Renal pelvis (tissue), 4 donors: ENCODE measurements around the gene CELA2A. TPM values are rescaled to one million over a fixed set of nuclear protein-coding genes. Genes with fewer than 3 reads are reported as not detected.
"Not testable (repeated sequence)": the region's sequence is repeated elsewhere in the genome, so short reads cannot be mapped to it uniquely, and the experiment has no call there.

Experiments used
- DNase-seq: peaks from one replicate; pipeline ENCODE4 v3.0.0-alpha.2; 2013
- polyA plus RNA-seq, 3 donors: library from polyadenylated mRNA; unstranded; fragments of 120-200 nt; gene quantifications; one replicate each; pipeline ENCODE4 v1.2.1, GENCODE V29; 2013; ENCODE audit not compliant: insufficient read length in 3 of 3

CELA2A gene
- polyA plus RNA-seq, 3 donors, result 0.14 to 0.59 TPM; not detected in 1

DNA sequence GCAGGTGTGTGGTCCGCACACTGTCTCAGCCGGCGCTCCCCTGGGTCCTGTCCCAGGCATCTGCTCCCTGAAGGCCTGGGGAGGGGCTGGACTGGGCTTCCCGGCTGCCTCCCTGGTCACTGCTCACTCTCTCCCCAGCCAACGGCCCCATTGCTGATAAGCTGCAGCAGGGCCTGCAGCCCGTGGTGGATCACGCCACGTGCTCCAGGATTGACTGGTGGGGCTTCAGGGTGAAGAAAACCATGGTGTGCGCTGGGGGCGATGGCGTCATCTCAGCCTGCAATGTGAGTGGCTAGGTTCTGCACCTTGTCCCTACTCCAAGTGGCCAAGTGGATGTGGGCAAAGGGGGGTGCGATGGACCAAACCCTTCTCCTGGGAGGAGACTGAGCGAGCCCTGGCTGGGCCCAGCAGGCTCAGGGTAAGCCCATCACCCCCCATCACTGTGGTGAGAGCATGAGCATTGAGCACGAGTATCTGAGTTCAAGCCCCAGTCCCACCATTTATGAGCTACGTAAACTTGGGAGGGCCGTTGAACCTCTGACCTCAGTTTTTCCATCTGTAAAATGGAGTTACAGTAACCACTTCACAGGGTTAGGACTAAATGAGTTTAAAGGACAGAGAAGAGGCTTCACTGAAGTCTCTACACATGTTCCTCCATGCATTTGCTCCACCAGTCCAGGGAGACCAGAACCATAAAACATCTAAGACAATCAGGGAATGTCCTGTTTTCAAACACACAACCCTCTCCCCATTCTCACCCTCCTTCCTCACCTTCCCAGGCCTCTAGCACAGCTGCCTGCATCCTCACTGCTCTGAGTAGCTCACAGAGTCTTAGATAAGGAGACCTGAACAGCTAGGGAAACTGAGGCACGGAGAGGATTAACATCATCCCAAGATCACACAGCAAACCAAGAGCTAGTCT lies 11.8 kb upstream of the CELA2A start:
- DNase-seq, result no peak

DNA sequence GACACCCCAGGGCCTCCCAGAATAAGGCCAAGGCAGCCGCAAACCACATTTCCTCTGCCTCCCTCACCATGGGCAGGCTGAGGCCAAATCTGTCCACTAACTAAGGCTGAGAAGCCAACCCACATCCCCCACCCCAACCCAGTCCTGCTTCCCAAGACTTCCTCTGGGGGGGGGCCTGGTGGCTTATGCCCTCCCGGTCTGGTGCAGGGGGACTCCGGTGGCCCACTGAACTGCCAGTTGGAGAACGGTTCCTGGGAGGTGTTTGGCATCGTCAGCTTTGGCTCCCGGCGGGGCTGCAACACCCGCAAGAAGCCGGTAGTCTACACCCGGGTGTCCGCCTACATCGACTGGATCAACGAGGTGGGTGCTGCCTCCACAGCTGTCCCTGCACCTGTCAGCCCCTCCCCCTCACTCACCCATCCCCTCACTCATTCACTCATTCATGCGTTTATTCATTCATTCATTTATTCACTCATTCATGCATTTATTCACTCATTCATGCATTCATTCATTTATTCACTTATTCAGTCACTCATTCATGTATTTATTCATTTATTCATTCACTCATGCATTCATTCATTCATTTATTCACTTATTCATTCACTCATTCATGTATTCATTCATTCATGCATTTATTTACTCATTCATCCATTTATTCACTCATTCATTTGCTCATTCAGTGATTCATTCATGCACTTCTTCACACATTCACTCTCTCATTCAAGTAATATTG lies 11.0 kb upstream of the CELA2A start:
- no peak for DNase-seq

DNA sequence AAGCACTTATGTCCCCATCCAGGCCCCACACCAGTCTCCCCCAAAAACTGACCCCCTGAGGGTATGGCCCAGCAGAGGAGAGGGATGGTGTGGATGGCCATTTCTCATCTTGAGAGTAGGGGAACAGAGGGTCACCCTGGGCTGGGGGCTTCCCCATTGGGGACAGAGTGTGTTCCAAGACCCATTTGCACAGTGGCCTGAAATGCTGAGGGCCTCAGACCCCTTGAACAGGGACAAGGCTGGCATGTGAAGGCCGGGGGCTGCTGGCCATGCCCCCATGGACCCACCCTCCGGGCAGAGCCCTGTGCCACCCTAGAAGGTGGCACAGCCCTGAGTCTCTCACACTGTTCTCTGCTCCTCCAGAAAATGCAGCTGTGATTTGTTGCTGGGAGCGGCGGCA lies 10.3 kb upstream of the CELA2A start:
- no peak for DNase-seq

DNA sequence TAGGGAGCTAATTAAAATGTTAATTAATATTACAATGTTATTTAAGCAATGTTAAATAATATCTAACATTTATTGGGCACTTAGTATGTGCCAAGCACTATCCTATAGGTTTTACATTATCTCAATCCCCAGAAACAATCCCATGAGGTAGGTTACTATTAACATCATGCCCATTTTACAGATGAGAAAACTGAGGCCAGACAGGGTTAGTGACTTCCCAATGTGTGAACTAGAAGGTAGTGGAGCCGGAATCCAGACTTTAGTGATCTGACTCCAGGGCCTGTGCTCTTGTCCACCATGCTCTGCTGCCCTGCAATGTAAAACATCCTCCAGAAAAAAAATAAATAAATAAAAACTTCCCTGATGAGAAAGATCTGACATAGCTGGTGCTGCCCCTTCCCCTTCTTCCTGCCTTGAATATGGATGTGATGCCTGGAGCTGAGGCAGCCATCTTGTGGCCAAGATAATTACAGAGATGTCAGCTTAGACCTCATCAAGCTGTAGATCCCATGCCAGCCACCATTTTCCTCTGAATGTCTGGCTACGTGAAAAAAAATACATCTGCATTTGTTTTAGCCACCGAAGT lies 7.6 kb upstream of the CELA2A start:
- no peak for DNase-seq

DNA sequence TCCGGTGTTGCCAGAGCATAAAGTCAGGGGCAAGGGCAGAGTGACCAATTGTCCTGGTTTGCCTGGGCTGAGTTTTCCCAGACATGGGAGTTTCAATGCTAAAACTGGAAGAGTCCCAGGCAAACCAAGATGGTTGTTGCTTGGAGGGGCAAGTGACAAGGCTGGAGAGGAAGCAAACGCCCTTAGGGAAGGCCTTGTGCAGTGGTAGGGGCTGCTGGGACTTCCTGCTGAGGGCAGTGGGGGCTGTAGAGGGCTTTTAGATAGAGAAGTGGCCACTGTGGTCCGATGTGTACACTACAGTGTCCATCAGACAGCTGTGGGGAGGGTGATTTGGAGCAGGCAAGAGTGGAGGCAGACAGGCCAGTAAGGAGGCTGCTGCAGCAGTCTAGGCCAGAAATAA lies 7.0 kb upstream of the CELA2A start:
- no peak for DNase-seq

DNA sequence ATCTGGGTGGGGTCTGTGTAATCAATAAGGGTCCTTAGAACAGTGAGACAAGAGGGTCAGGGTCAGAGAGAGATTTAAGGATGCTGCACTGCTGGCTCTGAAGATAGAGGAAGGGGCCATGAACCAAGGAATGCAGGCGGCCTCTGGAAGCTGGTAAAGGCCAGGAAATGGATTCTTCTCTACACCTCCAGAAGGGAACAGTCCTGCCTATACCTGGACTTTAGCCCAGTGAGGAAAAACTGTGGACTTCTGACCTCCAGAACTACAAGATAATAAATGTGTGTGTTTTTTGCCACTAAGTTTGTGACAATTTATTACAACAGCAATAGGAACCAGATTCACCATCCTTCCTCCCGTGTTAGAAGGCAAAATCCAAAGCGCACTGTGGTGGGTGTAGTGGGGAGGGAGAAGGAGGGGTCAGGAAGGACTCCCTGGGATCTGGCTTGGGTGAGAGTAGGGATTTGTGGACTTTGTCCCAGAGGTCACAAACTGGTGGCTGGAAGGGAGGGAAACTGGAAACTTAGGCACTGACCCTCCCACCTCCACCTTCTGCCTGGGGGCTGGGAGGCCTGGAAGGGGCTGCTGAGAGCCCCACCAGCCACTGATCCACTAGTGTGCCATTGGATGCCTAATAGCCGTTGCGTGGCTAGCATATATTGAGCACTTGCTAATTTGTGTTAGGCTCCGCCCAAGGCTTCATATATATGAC lies 5.4 kb upstream of the CELA2A start:
- DNase-seq, result no peak

DNA sequence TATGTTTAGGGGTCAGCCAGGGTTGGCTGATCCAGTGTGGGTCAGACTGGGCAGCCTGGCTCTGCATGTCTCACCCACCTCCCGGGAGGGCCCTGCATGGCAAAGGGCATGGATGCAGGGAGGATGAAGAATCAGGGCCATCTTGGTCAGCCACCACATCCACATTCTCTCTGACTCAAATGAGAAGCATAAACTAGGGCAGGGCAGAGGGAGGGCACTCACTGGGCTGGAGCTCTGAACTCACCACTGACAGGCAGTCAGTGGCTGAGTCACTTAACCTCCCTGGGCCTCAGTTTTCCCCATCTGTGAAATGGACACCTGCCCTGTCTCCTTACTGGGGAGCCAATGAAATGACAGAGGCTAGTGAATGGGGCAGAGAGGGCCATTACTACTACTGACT lies 4.3 kb upstream of the CELA2A start:
- DNase-seq, result no peak

DNA sequence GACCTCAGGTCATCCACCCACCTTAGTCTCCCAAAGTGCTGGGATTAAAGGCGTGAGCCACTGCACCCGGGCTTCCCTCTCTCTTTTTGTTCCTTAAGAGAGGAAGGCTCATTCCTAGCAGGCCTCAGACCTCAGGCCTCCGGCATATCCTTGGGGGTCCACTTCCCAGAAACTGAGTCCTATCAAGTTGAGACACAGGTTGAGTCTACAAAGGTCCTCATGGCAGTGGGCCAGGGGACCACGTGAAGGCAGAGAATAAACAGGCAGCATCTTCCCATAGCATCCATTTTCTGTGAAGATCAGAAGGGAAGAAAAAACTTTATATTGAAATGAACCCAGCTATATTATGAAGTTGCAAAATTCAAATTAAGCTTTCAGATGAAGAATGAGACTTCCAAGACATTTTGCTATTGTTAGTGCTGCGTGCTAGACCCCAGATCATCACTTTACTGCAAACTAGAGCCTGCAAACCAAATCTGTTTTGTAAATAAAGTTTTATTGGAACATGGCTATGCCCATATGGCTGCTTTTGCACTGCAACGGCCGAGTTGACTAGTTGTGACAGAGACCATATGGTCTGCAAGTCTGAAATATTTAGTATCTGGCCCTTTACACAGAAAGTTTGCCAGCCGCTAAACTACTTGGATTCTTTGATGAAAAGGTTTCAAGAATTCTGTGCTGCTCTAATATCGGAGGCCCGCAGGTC lies 3.5 kb upstream of the CELA2A start:
- DNase-seq, result no peak

DNA sequence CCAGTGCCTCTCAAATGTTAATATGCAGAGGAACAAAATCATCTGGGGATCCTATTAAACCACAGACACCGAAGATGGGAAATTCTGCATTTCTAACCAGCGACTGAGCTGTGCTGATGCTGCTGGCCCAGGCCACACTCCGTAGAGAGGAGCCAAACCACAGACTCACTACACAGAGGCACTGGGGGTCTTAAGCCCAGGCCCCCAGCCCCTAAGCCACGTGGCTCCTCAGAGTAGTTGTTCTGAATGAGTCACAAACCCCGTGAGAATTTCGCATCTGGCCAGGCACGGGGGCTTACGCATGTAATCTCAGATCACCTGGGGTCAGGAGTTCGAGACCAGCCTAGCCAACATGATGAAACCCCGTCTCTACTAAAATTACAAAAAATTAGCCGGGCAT lies 2.8 kb upstream of the CELA2A start:
- DNase-seq, result no peak

DNA sequence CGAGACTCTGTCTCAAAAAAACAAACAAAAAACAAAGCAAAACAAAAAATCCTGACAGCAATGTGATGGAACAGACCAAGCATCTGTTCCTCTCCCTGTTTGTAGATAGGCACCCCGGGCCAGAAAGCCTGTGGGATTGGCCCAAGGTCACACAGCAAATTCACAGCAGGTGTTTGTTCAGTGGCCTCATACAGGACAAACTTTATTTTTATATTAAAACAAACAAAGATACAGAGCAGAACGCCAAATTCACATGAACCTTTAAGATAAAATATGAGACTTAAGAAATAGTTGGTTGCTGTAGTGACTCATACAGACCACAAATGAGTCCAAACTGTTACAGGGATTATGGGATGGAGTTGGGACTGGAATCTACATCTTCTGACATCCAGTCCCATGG lies 2.3 kb upstream of the CELA2A start:
- no peak for DNase-seq

DNA sequence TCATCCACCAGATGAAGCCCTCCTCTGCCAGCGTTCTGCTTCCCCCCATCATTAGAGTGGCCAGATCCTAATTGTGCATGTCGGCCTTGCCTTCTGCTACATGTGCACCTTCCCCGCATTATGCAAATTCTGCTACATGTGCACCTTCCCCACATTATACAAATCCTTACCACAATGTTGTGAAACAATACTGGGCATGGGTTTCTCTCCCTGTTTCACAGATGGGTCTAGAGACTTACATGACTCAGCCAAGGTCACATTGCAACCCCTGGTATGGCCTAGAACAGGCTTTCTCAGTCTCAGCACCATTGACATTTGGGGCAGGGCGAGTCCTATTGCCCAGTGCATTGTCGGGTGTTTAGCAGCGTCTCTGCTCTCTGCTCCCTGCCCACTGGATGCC lies 1.0 kb upstream of the CELA2A start:
- DNase-seq, result no peak

DNA sequence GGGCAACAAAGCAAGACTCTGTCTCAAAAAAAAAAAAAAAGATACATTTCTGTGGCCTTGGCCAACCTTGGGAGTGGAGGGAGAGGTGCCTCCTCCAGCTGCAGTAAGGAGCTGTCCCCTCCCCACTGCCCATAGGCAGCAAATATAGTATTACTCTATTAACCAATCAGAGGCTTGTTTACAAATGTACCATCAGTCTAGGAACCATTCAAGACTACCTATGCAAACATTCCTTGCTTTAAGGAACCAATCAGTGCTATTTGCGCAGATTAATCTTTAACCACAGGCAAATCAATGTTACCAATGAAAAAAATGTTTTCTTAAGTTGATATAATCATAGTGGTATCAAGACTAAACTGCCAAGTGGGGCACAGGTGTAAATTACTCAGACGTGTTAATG lies 1.1 kb downstream of the CELA2A start:
- DNase-seq, result no peak

DNA sequence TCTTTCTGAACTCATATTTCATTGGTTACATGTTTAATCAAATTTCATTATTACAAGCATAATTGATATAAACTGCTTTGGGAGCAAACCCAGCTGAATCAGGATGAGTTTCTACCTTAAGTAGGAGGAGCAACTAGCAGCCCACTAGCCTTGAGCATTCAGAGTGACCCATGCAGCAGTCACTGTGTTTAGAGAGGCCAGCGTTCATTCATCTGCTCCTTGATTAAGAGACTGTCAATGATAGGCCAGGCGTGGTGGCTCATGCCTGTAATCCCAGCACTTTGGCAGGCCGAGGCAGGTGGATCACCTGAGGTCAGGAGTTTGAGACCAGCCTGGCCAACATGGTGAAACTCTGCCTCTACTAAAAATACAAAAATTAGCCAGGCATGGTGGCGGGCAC lies 1.9 kb downstream of the CELA2A start:
- not testable (repeated sequence) for DNase-seq

DNA sequence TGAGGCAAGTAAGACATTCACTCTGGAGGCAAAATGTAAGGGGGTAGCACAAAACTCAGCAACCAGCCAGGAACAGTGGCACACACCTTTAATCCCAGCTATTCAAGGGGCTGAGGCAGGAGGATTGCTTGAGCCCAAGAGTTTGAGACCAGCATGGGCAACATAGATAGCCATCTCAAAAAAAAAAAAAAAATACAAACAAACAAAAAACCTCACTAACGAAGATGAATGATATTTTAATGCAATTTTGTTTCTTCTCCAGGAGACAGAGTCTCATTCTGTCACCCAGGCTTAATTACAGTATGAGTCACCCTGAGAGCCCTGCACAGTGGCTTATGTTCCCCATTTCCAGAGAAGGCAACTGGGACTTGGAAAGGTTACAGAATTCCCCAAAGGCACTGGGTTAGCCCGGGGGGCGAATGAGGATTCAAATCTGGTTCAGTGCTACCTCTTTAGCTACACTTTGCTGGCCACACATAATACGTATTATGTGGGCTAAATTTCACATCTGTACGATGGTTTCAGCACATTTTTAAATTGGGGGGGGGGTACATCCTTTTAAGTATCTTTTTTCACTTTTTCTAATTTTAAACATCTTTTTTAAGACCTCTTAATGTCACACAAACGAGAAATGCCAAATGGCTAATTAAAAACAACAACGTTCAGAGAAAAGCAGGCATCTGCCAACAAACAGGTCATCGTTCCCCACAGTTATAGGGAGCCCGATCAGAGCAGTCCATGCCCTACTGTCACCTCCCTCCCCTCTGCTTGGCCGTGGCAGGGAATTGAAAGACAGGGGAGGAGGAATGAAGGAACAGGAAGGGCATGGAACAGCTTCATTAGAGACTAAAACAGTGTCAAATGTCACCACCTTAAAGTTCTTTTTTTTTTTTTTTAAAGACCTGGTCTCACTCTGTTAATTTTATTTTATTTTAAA lies 3.5 kb downstream of the CELA2A start:
- no peak for DNase-seq

DNA sequence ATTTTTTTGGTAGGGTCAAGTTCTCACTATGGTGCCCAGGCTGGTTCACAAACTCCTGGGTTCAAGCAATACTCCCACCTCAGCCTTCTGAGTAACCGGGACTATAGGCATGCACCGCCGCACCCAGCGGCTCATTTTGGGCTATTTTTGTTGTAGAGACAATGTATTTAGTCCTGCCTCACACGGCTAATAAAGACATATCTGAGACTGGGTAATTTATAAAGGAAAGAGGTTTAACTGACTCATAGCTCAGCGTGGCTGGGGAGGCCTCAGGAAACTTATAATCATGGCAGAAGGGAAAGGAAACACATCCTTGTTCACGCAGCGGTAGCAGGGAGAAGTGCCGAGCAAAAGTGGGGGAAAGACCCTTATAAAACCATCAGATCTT lies 4.2 kb downstream of the CELA2A start:
- DNase-seq, result no peak

DNA sequence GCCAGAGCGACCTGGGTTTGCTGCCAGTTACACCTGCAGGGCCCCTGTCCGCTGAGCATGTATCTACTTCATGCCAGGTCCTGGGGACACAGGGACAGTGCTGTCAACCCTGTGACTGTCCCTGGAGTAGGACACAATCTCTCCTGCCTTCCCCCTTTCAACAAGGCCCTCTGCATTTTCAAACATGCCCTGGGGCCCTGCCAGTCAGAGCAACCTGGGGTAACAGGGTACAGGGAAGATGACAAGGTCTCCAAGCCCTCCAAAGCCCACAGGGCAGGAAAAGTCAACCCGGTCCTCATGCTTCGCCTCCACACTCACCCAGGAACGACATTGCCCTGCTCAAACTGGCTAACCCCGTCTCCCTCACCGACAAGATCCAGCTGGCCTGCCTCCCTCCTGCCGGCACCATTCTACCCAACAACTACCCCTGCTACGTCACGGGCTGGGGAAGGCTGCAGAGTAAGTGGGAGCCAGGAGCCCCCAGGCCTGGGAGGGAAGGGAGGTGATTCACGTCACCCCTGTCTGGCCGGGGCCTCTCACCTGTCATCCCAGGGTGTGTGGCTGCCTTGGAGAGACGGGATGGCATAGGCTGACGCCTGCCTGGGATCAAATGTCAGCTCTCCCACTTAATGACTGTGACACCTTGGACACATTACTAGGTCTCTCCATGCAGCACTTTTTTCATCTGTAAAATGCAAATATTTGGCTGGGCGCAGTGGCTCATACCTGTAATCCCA lies 6.7 kb downstream of the CELA2A start:
- DNase-seq, result peak; percentile 39

DNA sequence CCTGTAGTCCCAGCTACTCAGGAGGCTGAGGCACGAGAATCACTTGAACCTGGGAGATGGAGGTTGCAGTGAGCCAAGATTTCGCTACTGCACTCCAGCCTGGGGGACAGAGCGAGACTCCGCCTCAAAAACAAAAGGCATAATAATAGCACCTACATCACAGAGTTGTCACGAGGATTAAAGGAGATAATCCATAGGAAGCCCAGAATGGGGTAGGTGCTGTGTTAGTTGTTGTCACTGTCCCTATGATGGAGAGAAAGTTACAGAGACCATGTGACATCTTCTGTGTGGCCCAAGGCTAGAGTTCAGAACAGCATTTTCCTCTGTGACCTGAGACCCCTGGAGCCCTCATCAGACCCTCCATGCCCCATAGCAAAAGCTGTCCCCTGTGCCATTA lies 7.4 kb downstream of the CELA2A start:
- DNase-seq, result not testable (repeated sequence)

DNA sequence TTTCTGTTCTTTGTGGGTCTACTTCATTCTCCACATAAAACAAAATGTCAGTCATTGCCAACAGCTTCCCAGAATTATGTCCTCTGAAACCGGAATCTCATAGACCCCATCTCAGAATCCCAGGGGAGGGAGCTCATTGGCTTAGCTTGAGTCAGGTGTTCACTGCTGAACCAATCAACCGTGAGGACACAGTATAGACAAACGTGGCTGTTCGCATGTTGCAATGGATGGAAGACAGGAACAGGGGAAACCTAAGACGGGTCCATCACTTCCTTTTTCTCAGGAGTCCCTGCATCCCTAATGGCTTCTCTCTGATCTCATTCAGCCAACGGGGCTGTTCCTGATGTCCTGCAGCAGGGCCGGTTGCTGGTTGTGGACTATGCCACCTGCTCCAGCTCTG lies 9.1 kb downstream of the CELA2A start:
- no peak for DNase-seq

DNA sequence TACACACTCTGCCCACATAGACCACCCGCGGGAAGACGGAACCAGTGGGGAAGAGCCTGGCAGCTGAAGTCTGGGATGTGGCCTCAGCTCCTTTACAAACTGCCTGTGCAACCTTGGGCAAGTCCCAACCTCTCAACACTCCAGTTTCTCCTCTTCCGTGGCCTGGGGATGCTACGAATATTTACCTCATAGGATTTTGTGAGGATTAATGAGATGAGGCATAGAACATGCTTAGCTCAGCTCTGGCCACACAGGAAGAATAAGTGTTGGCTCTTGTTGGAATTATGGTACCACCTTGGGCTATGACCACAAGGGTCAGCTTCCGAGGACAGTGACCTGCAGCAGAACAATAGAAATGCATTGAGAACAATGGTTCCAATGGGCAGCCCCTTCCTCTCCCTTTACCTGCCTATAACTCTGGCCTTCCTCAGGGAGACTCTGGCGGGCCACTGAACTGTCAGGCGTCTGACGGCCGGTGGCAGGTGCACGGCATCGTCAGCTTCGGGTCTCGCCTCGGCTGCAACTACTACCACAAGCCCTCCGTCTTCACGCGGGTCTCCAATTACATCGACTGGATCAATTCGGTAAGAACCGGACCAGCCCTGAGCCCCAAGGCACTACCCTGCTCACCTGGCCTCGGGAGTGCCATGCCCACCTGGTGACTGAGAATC lies 10.6 kb downstream of the CELA2A start:
- DNase-seq, result not testable (repeated sequence)
